Endothelial cell of umbilical vein (primary cell): ENCODE measurements around the gene FUBP3. TPM values are rescaled to one million over a fixed set of nuclear protein-coding genes. Genes with fewer than 3 reads are reported as not detected.

ENCODE experiments used
- BruUV-seq: library from RNA; stranded (reverse); fragments of 400-500 nt; replicated peaks from 2 replicates; lab custom pipeline; 2021; lab: Mats Ljungman, UMichigan
- CTCF ChIA-PET: fragments of 300-600, 350-600 bp; sonication (Branson Sonifier 250); formaldehyde crosslinking; loops from one replicate; lab custom pipeline; 2021; ENCODE audit warnings: antibody characterized with exemption, inconsistent platforms; lab: Charles Lee
- POLR2A ChIA-PET: fragments of 300-600, 350-600 bp; sonication (Branson Sonifier 250); formaldehyde crosslinking; loops from one replicate; lab custom pipeline; 2021; ENCODE audit warnings: antibody characterized with exemption, inconsistent platforms; lab: Charles Lee
- DNase-seq: peaks from one replicate; pipeline ENCODE4 v3.0.0-alpha.2; 2011; ENCODE audit warnings: low read depth, low spot score
- FAIRE-seq: peaks from 2 replicates; lab custom pipeline; 2011; peaks lifted over from hg19 to GRCh38; lab: Jason Lieb, UNC
- H2AFZ ChIP-seq: 2 replicates; pipeline ENCODE4 v1.6.0; 2012; ENCODE audit warnings: low read depth, low read length, control low read depth, inconsistent platforms
- H3K27ac ChIP-seq: 2 replicates; pipeline ENCODE4 v1.5.1; 2011; ENCODE audit warnings: low read depth, mild to moderate bottlenecking, control low read depth, low read length, moderate library complexity; ENCODE audit not compliant: insufficient read depth
- H3K27me3 ChIP-seq, 2 experiments: 2 replicates each; pipeline versions ENCODE4 v1.6.0 to v1.6.1; 2011; ENCODE audit warnings: low read length in 2 of 2, mixed read lengths in 1 of 2; ENCODE audit not compliant: control insufficient read depth in 2 of 2, insufficient read depth in 2 of 2
- H3K36me3 ChIP-seq, 2 experiments: 2 replicates in 1 of 2; 3 replicates in 1 of 2; pipeline ENCODE4 v1.5.1; 2011; ENCODE audit warnings: low read length in 2 of 2, mild to moderate bottlenecking in 1 of 2, moderate library complexity in 1 of 2; ENCODE audit not compliant: control insufficient read depth in 2 of 2, insufficient read depth in 2 of 2; ENCODE audit errors: extremely low read depth in 1 of 2
- H3K4me1 ChIP-seq: 3 replicates; pipeline ENCODE4 v1.5.1; 2011; ENCODE audit warnings: mild to moderate bottlenecking, low read length; ENCODE audit not compliant: control insufficient read depth, insufficient read depth; ENCODE audit errors: extremely low read depth
- H3K4me2 ChIP-seq: 2 replicates; pipeline ENCODE4 v1.6.1; 2011; ENCODE audit warnings: low read length, control low read depth, mixed read lengths; ENCODE audit not compliant: insufficient read depth
- H3K4me3 ChIP-seq, 3 experiments: fragments of 200-600 bp in 1 of 3; sonication (generic), shearing (Covaris generic) in 1 of 3; replicated peaks in 1 of 3; 2 replicates each; pipeline ENCODE4 v1.5.1; 2011 to 2016; ENCODE audit warnings: control low read depth in 3 of 3, low read length in 3 of 3, mild to moderate bottlenecking in 2 of 3, inconsistent platforms in 1 of 3, low read depth in 1 of 3, moderate library complexity in 1 of 3; ENCODE audit not compliant: insufficient read depth in 1 of 3
- H3K79me2 ChIP-seq: 2 replicates; pipeline ENCODE4 v1.6.0; 2012; ENCODE audit warnings: low read length, inconsistent platforms; ENCODE audit not compliant: control insufficient read depth, insufficient read depth
- H3K9ac ChIP-seq: replicated peaks from 2 replicates; pipeline ENCODE3; 2011; ENCODE audit warnings: low read length, control low read depth; ENCODE audit not compliant: insufficient read depth; ENCODE audit errors: extremely low read depth
- H3K9me1 ChIP-seq: replicated peaks from 3 replicates; pipeline ENCODE4 v1.6.0; 2011; ENCODE audit warnings: mild to moderate bottlenecking, low read length; ENCODE audit not compliant: control insufficient read depth, insufficient read depth; ENCODE audit errors: extremely low read depth
- H3K9me3 ChIP-seq: replicated peaks from 2 replicates; pipeline ENCODE4 v1.5.1; 2012; ENCODE audit warnings: low read length, inconsistent platforms; ENCODE audit not compliant: control insufficient read depth, insufficient read depth
- H4K20me1 ChIP-seq: replicated peaks from 2 replicates; pipeline ENCODE3; 2011; ENCODE audit warnings: mild to moderate bottlenecking, low read length; ENCODE audit not compliant: control insufficient read depth, insufficient read depth; ENCODE audit errors: extremely low read depth
- CTCF ChIP-seq, 2 donors: IDR thresholded peaks; 1 replicate in 1 of 2; 2 replicates in 1 of 2; pipeline ENCODE4 v1.5.1; 2011; ENCODE audit warnings: low read length in 2 of 2, mild to moderate bottlenecking in 2 of 2, moderate library complexity in 2 of 2, control low read depth in 1 of 2, inconsistent platforms in 1 of 2, low read depth in 1 of 2; ENCODE audit not compliant: insufficient read depth in 1 of 2; ENCODE audit errors: extremely low read depth in 1 of 2
- EZH2 ChIP-seq: IDR thresholded peaks from 2 replicates; pipeline ENCODE4 v1.6.1; 2012; ENCODE audit warnings: borderline replicate concordance, low read depth, mild to moderate bottlenecking, moderate library complexity, low read length, inconsistent platforms; ENCODE audit not compliant: severe bottlenecking
- FOS ChIP-seq: IDR thresholded peaks from 2 replicates; pipeline ENCODE4 v1.6.1; 2011; ENCODE audit warnings: mild to moderate bottlenecking, low read length, moderate library complexity, borderline replicate concordance; ENCODE audit not compliant: insufficient read depth
- GATA2 ChIP-seq: IDR thresholded peaks from 2 replicates; pipeline ENCODE4 v1.7.0; 2011; ENCODE audit warnings: low read depth, mild to moderate bottlenecking, moderate library complexity, mixed read lengths, low read length; ENCODE audit not compliant: insufficient read length, insufficient read depth
- JUN ChIP-seq: IDR thresholded peaks from 2 replicates; pipeline ENCODE4 v1.6.1; 2011; ENCODE audit warnings: borderline replicate concordance, low read depth; ENCODE audit not compliant: insufficient read length, insufficient read depth
- MYC ChIP-seq: IDR thresholded peaks from one replicate; pipeline ENCODE4 v1.6.1; 2011; ENCODE audit warnings: mild to moderate bottlenecking, low read depth, low read length
- POLR2A ChIP-seq: IDR thresholded peaks from 2 replicates; pipeline ENCODE4 v1.6.1; 2012; ENCODE audit warnings: low read depth, mild to moderate bottlenecking, control low read depth, low read length
- POLR2AphosphoS5 ChIP-seq: IDR thresholded peaks from 2 replicates; pipeline ENCODE4 v1.6.1; 2012; ENCODE audit warnings: low read depth, mild to moderate bottlenecking, control low read depth, low read length, moderate library complexity; ENCODE audit not compliant: insufficient read depth
- dilution Hi-C: fragments of 300-500 bp; cut with MboI; formaldehyde crosslinking; loops from one replicate; pipeline ENCODE4 v1.15.0; 2019; ENCODE audit warnings: low sequenced_read_pairs; ENCODE audit not compliant: extremely low pct_ligation_motif_present
- intact Hi-C: fragments of 100-400 bp; cut with micrococcal nuclease; formaldehyde crosslinking; loops from one replicate; pipeline ENCODE4 v1.10.0; 2022
- polyA plus RNA-seq, 4 experiments: library from polyadenylated mRNA; depleted of rRNA in 3 of 4; stranded (reverse) in 3 of 4; unstranded in 1 of 4; fragments of >200 nt; gene quantifications; 2 replicates each; pipeline versions ENCODE4 v1.2.1 to v1.2.3, GENCODE V29; 2011 to 2012; ENCODE audit warnings: missing spikeins in 1 of 4
- total RNA-seq: library from RNA; stranded (reverse); gene quantifications from 2 replicates; pipeline ENCODE4 v1.2.3, GENCODE V29; 2021
- TF ChIP-seq, protein P1 (sequence below): IDR thresholded peaks from 2 replicates; pipeline ENCODE4 v1.6.1; 2011; ENCODE audit not compliant: insufficient read depth, insufficient read length

FUBP3 gene
- total and polyA plus RNA-seq, 2 donors (not counting 3 experiments of a cell fraction or from before 2014, with no cell fraction given): 19.4 to 50.9 TPM

GRCh38 chr9:130627896-130628792 lies 48.8 kb downstream of the FUBP3 start:
- Histone ChIP-seq H3K9me1 (no peaks in the 10 kb centered on the region), H3K79me2 (no peaks in the 10 kb centered on the region), H3K27me3 (no peaks in the 10 kb centered on the region), H3K4me3 (no peak overlapping the region), H3K27ac (no peak overlapping the region), H3K9ac (no peak overlapping the region), H3K36me3 (peaks cover 21 to 58% of the 10 kb centered on the region in 2 experiments), H3K4me1 (no peaks in the 10 kb centered on the region), H2AFZ (no peak overlapping the region), H3K9me3 (no peaks in the 10 kb centered on the region), H3K4me2 (no peak overlapping the region), H4K20me1 (no peaks in the 10 kb centered on the region)
- CTCF ChIA-PET: no interaction called here
- no peak for TF ChIP-seq FOS
- TF ChIP-seq CTCF (IDR thresholded peaks at IDR 0.05; ENCODE audit: extremely low read depth in 1 of 2, insufficient read depth in 1 of 2, low read depth in 1 of 2, low read length in 2 of 2): no peak
- TF ChIP-seq, protein P1, sequence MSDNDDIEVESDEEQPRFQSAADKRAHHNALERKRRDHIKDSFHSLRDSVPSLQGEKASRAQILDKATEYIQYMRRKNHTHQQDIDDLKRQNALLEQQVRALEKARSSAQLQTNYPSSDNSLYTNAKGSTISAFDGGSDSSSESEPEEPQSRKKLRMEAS: no peak
- no peak for TF ChIP-seq POLR2A
- TF ChIP-seq GATA2: no peak
- TF ChIP-seq MYC: no peak
- no peak for TF ChIP-seq EZH2
- no peak for TF ChIP-seq POLR2AphosphoS5
- TF ChIP-seq JUN: no peak
- POLR2A ChIA-PET: no interaction called here
- dilution Hi-C loops: no loop called here
- DNase-seq (no peak), FAIRE-seq (no peak)
- no TSS peak for BruUV-seq
- intact Hi-C loops: no loop called here
